ENCODE measurements around the gene P2RY6.

GRCh38 chr11:73281201-73281741, 9.1 kb downstream of the P2RY6 start:
- TF ChIP-seq CTCF (conservative IDR thresholded peaks at IDR 0.05) (no peak), ZFX (IDR thresholded peaks at IDR 0.05) (no peak)
